K562 (cell line): ENCODE data around the gene DCPS. TPM values are rescaled to one million over a fixed set of nuclear protein-coding genes. Genes with fewer than 3 reads are reported as not detected.

ENCODE experiments used
- ATAC-seq: fragments of 200-7000 bp; cut with Tn5 transposase; 3 replicates; pipeline ENCODE4 v1.9.1; 2020; ENCODE audit warnings: moderate library complexity
- BruUV-seq: library from RNA; stranded (reverse); fragments of 400-500 nt; replicated peaks from 2 replicates; lab custom pipeline; 2021; lab: Mats Ljungman, UMichigan
- CTCF ChIA-PET: fragments of 300-600 bp; formaldehyde crosslinking; extraction: SDS; loops from one replicate; lab custom pipeline; 2021; ENCODE audit warnings: low intra/inter-chr PET ratio; lab: Yijun Ruan, JAX
- POLR2A ChIA-PET: fragments of 300-600, 350-650 bp; sonication (Branson Sonifier 250); formaldehyde crosslinking; extraction: SDS; loops from one replicate; lab custom pipeline; 2021; ENCODE audit warnings: antibody characterized with exemption, inconsistent platforms; lab: Yijun Ruan, JAX
- DNase-seq, 4 experiments: peaks; one replicate each; pipeline versions ENCODE4 v3.0.0 to v3.0.0-alpha.2; 2011 to 2018; ENCODE audit warnings: low spot score in 3 of 4, mixed read lengths in 3 of 4; ENCODE audit errors: extremely low read depth in 1 of 4
- FAIRE-seq: peaks from 2 replicates; lab custom pipeline; 2011; peaks lifted over from hg19 to GRCh38; lab: Jason Lieb, UNC
- H2AFZ ChIP-seq: 2 replicates; pipeline ENCODE4 v1.6.0; 2011; ENCODE audit warnings: low read depth, low read length, control low read depth, inconsistent platforms
- H3K27ac ChIP-seq: fragments of 200-600 bp; 3 replicates; pipeline ENCODE4 v1.8.0; 2011; ENCODE audit warnings: low read depth, mild to moderate bottlenecking, control low read depth, inconsistent platforms, low read length, moderate library complexity, mixed read lengths; ENCODE audit errors: extremely low read depth
- H3K27me3 ChIP-seq, 2 experiments: fragments of 300-600 bp in 1 of 2; 2 replicates in 1 of 2; 3 replicates in 1 of 2; pipeline versions ENCODE4 v1.6.0 to v1.8.0; 2011; ENCODE audit warnings: inconsistent platforms in 2 of 2, low read length in 2 of 2, mild to moderate bottlenecking in 1 of 2, mixed read lengths in 1 of 2, moderate library complexity in 1 of 2; ENCODE audit not compliant: control insufficient read depth in 2 of 2, insufficient read depth in 2 of 2
- H3K36me3 ChIP-seq: fragments of 300-600 bp; 3 replicates; pipeline ENCODE4 v1.8.0; 2011; ENCODE audit warnings: mild to moderate bottlenecking, low read length, inconsistent platforms; ENCODE audit not compliant: control insufficient read depth, insufficient read depth
- H3K4me1 ChIP-seq, 2 experiments: fragments of 200-600 bp in 1 of 2; replicated peaks in 1 of 2; 2 replicates in 1 of 2; 3 replicates in 1 of 2; pipeline versions ENCODE4 v1.5.1 to v1.8.0; 2011; ENCODE audit warnings: inconsistent platforms in 2 of 2, low read length in 2 of 2, mild to moderate bottlenecking in 1 of 2, mixed read lengths in 1 of 2, moderate library complexity in 1 of 2; ENCODE audit not compliant: control insufficient read depth in 2 of 2, insufficient read depth in 2 of 2
- H3K4me2 ChIP-seq: 2 replicates; pipeline ENCODE4 v1.6.1; 2011; ENCODE audit warnings: low read length, control low read depth, inconsistent platforms, mixed read lengths; ENCODE audit not compliant: insufficient read depth
- H3K4me3 ChIP-seq: fragments of 200-600 bp; sonication (generic), shearing (Covaris generic); 2 replicates; pipeline ENCODE4 v1.5.1; 2016; ENCODE audit warnings: control low read depth, inconsistent platforms
- H3K79me2 ChIP-seq: fragments of 200-600 bp; 3 replicates; pipeline ENCODE4 v1.8.0; 2011; ENCODE audit warnings: low read length, inconsistent platforms; ENCODE audit not compliant: control insufficient read depth, insufficient read depth
- H3K9ac ChIP-seq, 2 experiments: 2 replicates each; pipeline versions ENCODE4 v1.6.0 to v1.6.1; 2011; ENCODE audit warnings: low read depth in 2 of 2, low read length in 2 of 2, control low read depth in 1 of 2, inconsistent platforms in 1 of 2, mild to moderate bottlenecking in 1 of 2, mixed read lengths in 1 of 2; ENCODE audit not compliant: insufficient read depth in 1 of 2
- H3K9me1 ChIP-seq: one replicate; pipeline ENCODE4 v1.6.0; 2011; ENCODE audit warnings: inconsistent platforms, mild to moderate bottlenecking, low read length, moderate library complexity; ENCODE audit not compliant: control insufficient read depth, insufficient read depth
- H3K9me3 ChIP-seq: replicated peaks from 2 replicates; pipeline ENCODE4 v1.5.1; 2011; ENCODE audit warnings: low read depth, low read length, inconsistent platforms; ENCODE audit not compliant: control insufficient read depth, insufficient read depth
- H4K20me1 ChIP-seq: replicated peaks from 2 replicates; pipeline ENCODE4 v1.6.1; 2011; ENCODE audit warnings: low read length, inconsistent platforms, mixed read lengths; ENCODE audit not compliant: control insufficient read depth, insufficient read depth
- BDP1 ChIP-seq: IDR thresholded peaks from 3 replicates; pipeline ENCODE4 v1.6.1; 2011; ENCODE audit not compliant: insufficient read length, insufficient read depth
- CBFB ChIP-seq: sonication (generic); formaldehyde crosslinking; IDR thresholded peaks from 2 replicates; pipeline ENCODE4 v1.4.0; 2020; ENCODE audit warnings: mild to moderate bottlenecking, missing genetic modification reagents
- HDAC2 ChIP-seq: fragments of 450-650 bp; IDR thresholded peaks from 2 replicates; pipeline ENCODE4 v1.6.1; 2016; ENCODE audit warnings: mild to moderate bottlenecking
- MEIS2 ChIP-seq: fragments of 450-650 bp; IDR thresholded peaks from 2 replicates; pipeline ENCODE4 v1.6.1; 2014; ENCODE audit warnings: mild to moderate bottlenecking; ENCODE audit not compliant: partially characterized antibody
- SRSF7 ChIP-seq: fragments of 200-400 bp; formaldehyde crosslinking; optimal IDR thresholded peaks from 2 replicates; pipeline ENCODE3; 2017; ENCODE audit warnings: mild to moderate bottlenecking, low read depth, low read length
- SUPT5H ChIP-seq: fragments of 450-650 bp; IDR thresholded peaks from 2 replicates; pipeline ENCODE4 v1.6.1; 2016
- ZBTB8A ChIP-seq: fragments of 450-650 bp; IDR thresholded peaks from 2 replicates; pipeline ENCODE4 v1.6.1; 2018; ENCODE audit warnings: mild to moderate bottlenecking, moderate library complexity; ENCODE audit not compliant: partially characterized antibody
- ZNF232 ChIP-seq: sonication (generic); formaldehyde crosslinking; IDR thresholded peaks from 2 replicates; pipeline ENCODE4 v1.8.0; 2022; ENCODE audit warnings: mild to moderate bottlenecking, missing genetic modification reagents
- ZNF696 ChIP-seq: fragments of 250-450 bp; sonication (Bioruptor Pico); conservative IDR thresholded peaks from 2 replicates; pipeline ENCODE4 v1.4.0; 2020; ENCODE audit warnings: mild to moderate bottlenecking, moderate library complexity
- ZNF79 ChIP-seq: fragments of 250-450 bp; sonication (Bioruptor Pico); IDR thresholded peaks from 2 replicates; pipeline ENCODE4 v1.4.0; 2020; ENCODE audit warnings: low read depth, mild to moderate bottlenecking, moderate library complexity
- WGBS: fragments of 100-300 bp; shearing (Covaris generic); methylation state at CpG from one replicate; pipeline ENCODE4 v1.1.6; 2016; ENCODE audit warnings: low coverage, mixed read lengths; ENCODE audit not compliant: insufficient coverage; ENCODE audit errors: missing lambda C conversion rate; 5-methylcytosine and 5-hydroxymethylcytosine counted together
- in situ Hi-C: fragments of 300-500 bp; cut with MboI; formaldehyde crosslinking; loops from 4 replicates; pipeline ENCODE4 v1.15.0; 2018; ENCODE audit warnings: inconsistent platforms, mixed read lengths
- intact Hi-C: fragments of 100-400 bp; cut with micrococcal nuclease; formaldehyde crosslinking; loops from 2 replicates; pipeline ENCODE4 v1.14.2; 2022
- polyA plus RNA-seq, 8 experiments: library from polyadenylated mRNA; depleted of rRNA in 4 of 8; stranded (reverse) in 5 of 8; unstranded in 3 of 8; fragments of >200 nt; fragmentation: Nextera tagmentation in 2 of 8; fragmentation: Illumina TruSeq in 1 of 8; extraction: Ambion mirVana in 2 of 8; extraction: Trizol in 1 of 8; gene quantifications; 2 replicates each; pipeline versions ENCODE4 v1.2.1 to v1.2.3, GENCODE V29; 2011 to 2014; ENCODE audit warnings: inconsistent platforms in 1 of 8, missing spikeins in 1 of 8
- total RNA-seq, 7 experiments: library from RNA; depleted of rRNA in 6 of 7; stranded (reverse); fragments of >200 nt in 6 of 7; fragmentation: Illumina TruSeq in 2 of 7; extraction: Trizol in 2 of 7; gene quantifications; 2 replicates each; pipeline versions ENCODE4 v1.2.1 to v1.2.3, GENCODE V29; 2011 to 2021; ENCODE audit warnings: low replicate concordance in 1 of 7
- TF ChIP-seq, protein P1 (sequence below): fragments of 250-450 bp; sonication (Bioruptor Pico); IDR thresholded peaks from 2 replicates; pipeline ENCODE4 v1.8.0; 2022; ENCODE audit warnings: moderate library complexity, mild to moderate bottlenecking, inconsistent platforms
- TF ChIP-seq, protein P2 (sequence below), 2 experiments: IDR thresholded peaks; 2 replicates each; pipeline ENCODE4 v1.6.1; 2011; ENCODE audit warnings: borderline replicate concordance in 1 of 2, control low read depth in 1 of 2, low read depth in 1 of 2, low read length in 1 of 2, mild to moderate bottlenecking in 1 of 2, mixed read lengths in 1 of 2, moderate library complexity in 1 of 2; ENCODE audit not compliant: insufficient read depth in 1 of 2, insufficient read length in 1 of 2, poor library complexity in 1 of 2, severe bottlenecking in 1 of 2; ENCODE audit errors: extremely low read depth in 1 of 2

The DCPS gene
- total and polyA plus RNA-seq, 9 of the 15 experiments (the other 6 are each of a cell fraction or from before 2014, with no cell fraction given) = 8.7 to 38.1 (median 17.9) TPM

DNA sequence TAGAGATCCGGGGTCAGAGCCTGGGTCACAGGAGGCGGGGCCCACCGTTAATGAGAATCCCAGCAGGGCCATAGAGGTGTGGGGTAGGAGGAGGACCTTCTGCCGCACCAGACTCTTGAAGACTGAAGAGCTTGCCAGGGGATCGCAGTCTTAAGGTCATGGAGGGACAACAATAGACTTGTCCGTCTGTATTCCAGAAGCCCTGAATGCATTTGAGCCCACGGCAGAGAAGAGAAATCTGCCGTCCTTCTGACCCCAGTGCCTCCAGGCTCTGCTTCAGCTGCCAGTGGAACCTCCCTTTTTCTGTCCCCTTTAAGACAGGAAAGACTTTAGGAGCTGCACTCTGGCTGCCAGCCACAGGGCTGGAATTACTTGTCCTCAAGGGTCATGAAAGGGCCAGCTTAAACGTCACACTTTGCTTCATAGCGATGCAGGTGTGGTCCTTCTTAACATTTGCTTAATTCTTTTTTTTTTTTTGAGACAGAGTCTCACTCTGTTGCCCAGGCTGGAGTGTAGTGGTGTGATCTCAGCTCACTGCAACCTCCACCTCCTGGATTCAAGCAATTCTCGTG is 36.1 kb downstream of the DCPS start:
- Histone ChIP-seq H3K4me1 (peaks cover 10 to 29% of the 10 kb centered on the region in 2 experiments), H3K36me3 (peaks cover 39% of the 10 kb centered on the region; the same call in 2 of the 3 replicates), H3K27ac (no peak overlapping the region), H3K4me2 (no peak overlapping the region), H4K20me1 (no peaks in the 10 kb centered on the region), H2AFZ (no peak overlapping the region), H3K4me3 (no peak overlapping the region), H3K79me2 (no peaks in the 10 kb centered on the region; the same call in 2 of the 3 replicates), H3K9me1 (peaks cover 3% of the 10 kb centered on the region), H3K27me3 (no peaks in the 10 kb centered on the region), H3K9ac (no peak overlapping the region), H3K9me3 (no peaks in the 10 kb centered on the region)
- intact Hi-C loops (no loop called here), in situ Hi-C loops (no loop called here)
- 76% methylated on average over 11 of the region's 11 CpGs for WGBS
- BruUV-seq = no TSS peak
- FAIRE-seq (no peak), DNase-seq (no peak), ATAC-seq (no peak)
- TF ChIP-seq ZBTB8A = no peak
- no peak for TF ChIP-seq ZNF79 (CRISPR knock-in tag)
- TF ChIP-seq HDAC2 = no peak
- TF ChIP-seq, protein P1, sequence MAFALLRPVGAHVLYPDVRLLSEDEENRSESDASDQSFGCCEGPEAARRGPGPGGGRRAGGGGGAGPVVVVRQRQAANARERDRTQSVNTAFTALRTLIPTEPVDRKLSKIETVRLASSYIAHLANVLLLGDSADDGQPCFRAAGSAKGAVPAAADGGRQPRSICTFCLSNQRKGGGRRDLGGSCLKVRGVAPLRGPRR (CRISPR knock-in tag) = no peak
- TF ChIP-seq MEIS2 = no peak
- no peak for TF ChIP-seq SUPT5H
- no peak for TF ChIP-seq CBFB (CRISPR knock-in tag)
- TF ChIP-seq BDP1 = no peak
- TF ChIP-seq SRSF7 = no peak
- TF ChIP-seq ZNF696 (CRISPR knock-in tag) = no peak
- TF ChIP-seq, protein P2, sequence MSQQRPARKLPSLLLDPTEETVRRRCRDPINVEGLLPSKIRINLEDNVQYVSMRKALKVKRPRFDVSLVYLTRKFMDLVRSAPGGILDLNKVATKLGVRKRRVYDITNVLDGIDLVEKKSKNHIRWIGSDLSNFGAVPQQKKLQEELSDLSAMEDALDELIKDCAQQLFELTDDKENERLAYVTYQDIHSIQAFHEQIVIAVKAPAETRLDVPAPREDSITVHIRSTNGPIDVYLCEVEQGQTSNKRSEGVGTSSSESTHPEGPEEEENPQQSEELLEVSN (IDR thresholded peaks at IDR 0.05; ENCODE audit: borderline replicate concordance in 1 of 2, extremely low read depth in 1 of 2, insufficient read depth in 1 of 2, insufficient read length in 1 of 2, low read depth in 1 of 2, low read length in 1 of 2, poor library complexity in 1 of 2, severe bottlenecking in 1 of 2) = no peak
- no peak for TF ChIP-seq ZNF232 (CRISPR knock-in tag)
- ChIA-PET CTCF (no interaction called here), POLR2A (interaction anchor here (1.0 kb wide), 1 partner anchor 11 kb away, joined by 5 read pairs; no protein-coding TSS in a partner anchor)
